Measurements from ENCODE around the gene HSPG2. TPM values are rescaled to one million over a fixed set of nuclear protein-coding genes. Genes with fewer than 3 reads are reported as not detected.

The HSPG2 gene
- total and polyA plus RNA-seq, 9 of the 15 experiments (the other 6 are each of a cell fraction or from before 2014, with no cell fraction given) = 0.14 to 160 (median 15.7) TPM

DNA sequence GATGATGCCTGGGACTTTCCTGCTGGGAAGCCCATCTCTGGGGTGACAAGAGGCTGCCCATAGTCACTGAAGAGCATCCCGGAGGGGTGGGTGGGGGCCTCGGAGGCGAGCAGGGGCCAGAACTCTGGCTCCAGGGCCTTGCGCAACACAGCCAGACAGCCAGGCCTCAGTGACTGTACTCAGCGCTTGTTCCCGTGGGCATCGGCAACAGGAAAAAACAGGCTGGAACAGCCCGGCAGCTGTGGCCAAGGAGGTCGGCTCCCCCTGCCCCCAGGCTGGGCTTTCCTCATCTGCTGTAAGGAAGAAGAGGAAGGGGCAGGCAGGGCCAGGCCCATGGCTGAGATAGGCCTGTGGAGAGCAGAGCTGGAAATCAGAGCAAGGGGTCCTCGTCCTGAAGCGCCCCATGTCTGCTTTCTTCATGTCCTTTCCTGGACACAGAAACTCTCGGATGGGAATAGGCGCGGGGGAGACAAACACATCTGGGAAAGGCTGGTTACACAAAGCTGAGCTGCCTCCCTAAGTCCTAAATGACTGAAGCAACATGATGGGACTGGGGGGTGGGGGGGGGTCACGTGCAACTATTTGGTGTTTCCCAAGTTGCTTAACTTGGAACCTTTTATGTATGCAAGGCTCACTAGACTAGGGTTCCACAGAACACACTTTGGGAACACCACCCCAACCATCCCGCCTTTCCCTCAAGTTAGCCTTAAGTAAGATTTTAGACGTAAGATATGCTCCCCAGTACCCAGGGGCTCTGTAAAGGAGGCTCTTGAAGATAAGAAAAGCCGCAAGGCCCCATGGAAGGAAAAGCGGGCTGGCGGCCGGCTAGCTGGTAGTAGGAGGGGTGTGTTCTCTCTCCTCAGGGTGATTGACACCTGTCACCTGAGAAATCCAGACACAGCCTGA lies 30.7 kb downstream of the HSPG2 start (continued):
- TF ChIP-seq PHF20 (IDR thresholded peaks at IDR 0.05; ENCODE audit: partially characterized antibody) = no peak
- peak; percentile 5; the same call in 1 of the 2 replicates for TF ChIP-seq ZNF239 (CRISPR knock-in tag; IDR thresholded peaks at IDR 0.05)
- TF ChIP-seq KDM4B (IDR thresholded peaks at IDR 0.05; ENCODE audit: borderline replicate concordance in 2 of 2, low read depth in 1 of 2) = 0 out of 4 replicates have a peak, but pooled peaks of 1 of the 2 experiments have one; percentile 23
- TF ChIP-seq EHMT2 (IDR thresholded peaks at IDR 0.05) = no peak
- TF ChIP-seq, protein P1, sequence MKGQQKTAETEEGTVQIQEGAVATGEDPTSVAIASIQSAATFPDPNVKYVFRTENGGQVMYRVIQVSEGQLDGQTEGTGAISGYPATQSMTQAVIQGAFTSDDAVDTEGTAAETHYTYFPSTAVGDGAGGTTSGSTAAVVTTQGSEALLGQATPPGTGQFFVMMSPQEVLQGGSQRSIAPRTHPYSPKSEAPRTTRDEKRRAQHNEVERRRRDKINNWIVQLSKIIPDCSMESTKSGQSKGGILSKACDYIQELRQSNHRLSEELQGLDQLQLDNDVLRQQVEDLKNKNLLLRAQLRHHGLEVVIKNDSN (CRISPR knock-in tag; IDR thresholded peaks at IDR 0.05) = peak; percentile 57; the same call in 1 of the 2 replicates
- TF ChIP-seq, protein P2, sequence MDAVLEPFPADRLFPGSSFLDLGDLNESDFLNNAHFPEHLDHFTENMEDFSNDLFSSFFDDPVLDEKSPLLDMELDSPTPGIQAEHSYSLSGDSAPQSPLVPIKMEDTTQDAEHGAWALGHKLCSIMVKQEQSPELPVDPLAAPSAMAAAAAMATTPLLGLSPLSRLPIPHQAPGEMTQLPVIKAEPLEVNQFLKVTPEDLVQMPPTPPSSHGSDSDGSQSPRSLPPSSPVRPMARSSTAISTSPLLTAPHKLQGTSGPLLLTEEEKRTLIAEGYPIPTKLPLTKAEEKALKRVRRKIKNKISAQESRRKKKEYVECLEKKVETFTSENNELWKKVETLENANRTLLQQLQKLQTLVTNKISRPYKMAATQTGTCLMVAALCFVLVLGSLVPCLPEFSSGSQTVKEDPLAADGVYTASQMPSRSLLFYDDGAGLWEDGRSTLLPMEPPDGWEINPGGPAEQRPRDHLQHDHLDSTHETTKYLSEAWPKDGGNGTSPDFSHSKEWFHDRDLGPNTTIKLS (IDR thresholded peaks at IDR 0.05; ENCODE audit: borderline replicate concordance, low read depth) = no peak
- TF ChIP-seq ZNF695 (CRISPR knock-in tag; IDR thresholded peaks at IDR 0.05) = no peak
- TF ChIP-seq SETDB1 (IDR thresholded peaks at IDR 0.05; ENCODE audit: low read length) = no peak
- no peak for TF ChIP-seq NCOA4 (IDR thresholded peaks at IDR 0.05; ENCODE audit: partially characterized antibody)
- no peak; the same call in 1 of the 2 replicates for TF ChIP-seq ETV5 (CRISPR knock-in tag; IDR thresholded peaks at IDR 0.05; ENCODE audit: low read depth)
- TF ChIP-seq, protein P3, sequence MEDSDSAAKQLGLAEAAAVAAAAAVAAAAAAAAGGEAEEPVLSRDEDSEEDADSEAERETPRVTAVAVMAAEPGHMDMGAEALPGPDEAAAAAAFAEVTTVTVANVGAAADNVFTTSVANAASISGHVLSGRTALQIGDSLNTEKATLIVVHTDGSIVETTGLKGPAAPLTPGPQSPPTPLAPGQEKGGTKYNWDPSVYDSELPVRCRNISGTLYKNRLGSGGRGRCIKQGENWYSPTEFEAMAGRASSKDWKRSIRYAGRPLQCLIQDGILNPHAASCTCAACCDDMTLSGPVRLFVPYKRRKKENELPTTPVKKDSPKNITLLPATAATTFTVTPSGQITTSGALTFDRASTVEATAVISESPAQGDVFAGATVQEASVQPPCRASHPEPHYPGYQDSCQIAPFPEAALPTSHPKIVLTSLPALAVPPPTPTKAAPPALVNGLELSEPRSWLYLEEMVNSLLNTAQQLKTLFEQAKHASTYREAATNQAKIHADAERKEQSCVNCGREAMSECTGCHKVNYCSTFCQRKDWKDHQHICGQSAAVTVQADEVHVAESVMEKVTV (CRISPR knock-in tag; IDR thresholded peaks at IDR 0.05) = peak; percentile 21; the same call in 1 of the 2 replicates
- TF ChIP-seq, protein P4, sequence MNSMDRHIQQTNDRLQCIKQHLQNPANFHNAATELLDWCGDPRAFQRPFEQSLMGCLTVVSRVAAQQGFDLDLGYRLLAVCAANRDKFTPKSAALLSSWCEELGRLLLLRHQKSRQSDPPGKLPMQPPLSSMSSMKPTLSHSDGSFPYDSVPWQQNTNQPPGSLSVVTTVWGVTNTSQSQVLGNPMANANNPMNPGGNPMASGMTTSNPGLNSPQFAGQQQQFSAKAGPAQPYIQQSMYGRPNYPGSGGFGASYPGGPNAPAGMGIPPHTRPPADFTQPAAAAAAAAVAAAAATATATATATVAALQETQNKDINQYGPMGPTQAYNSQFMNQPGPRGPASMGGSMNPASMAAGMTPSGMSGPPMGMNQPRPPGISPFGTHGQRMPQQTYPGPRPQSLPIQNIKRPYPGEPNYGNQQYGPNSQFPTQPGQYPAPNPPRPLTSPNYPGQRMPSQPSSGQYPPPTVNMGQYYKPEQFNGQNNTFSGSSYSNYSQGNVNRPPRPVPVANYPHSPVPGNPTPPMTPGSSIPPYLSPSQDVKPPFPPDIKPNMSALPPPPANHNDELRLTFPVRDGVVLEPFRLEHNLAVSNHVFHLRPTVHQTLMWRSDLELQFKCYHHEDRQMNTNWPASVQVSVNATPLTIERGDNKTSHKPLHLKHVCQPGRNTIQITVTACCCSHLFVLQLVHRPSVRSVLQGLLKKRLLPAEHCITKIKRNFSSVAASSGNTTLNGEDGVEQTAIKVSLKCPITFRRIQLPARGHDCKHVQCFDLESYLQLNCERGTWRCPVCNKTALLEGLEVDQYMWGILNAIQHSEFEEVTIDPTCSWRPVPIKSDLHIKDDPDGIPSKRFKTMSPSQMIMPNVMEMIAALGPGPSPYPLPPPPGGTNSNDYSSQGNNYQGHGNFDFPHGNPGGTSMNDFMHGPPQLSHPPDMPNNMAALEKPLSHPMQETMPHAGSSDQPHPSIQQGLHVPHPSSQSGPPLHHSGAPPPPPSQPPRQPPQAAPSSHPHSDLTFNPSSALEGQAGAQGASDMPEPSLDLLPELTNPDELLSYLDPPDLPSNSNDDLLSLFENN (IDR thresholded peaks at IDR 0.05; ENCODE audit: low read depth in 2 of 2, low read length in 2 of 2) = peak in 1 of 2 experiments; percentile 53; a peak in 1 of 4 replicates
- TF ChIP-seq SMARCC2 (IDR thresholded peaks at IDR 0.05; ENCODE audit: low read depth) = peak; percentile 78; the same call in 1 of the 2 replicates
- TF ChIP-seq ZNF668 (CRISPR knock-in tag; IDR thresholded peaks at IDR 0.05) = no peak
- TF ChIP-seq TFAM (CRISPR knock-in tag; conservative IDR thresholded peaks at IDR 0.05) = no peak
- TF ChIP-seq CHD2 (IDR thresholded peaks at IDR 0.05; ENCODE audit: low read depth, low read length) = no peak
- TF ChIP-seq MYC (IDR thresholded peaks at IDR 0.05; ENCODE audit: low read depth, low read length) = peak; percentile 53
- TF ChIP-seq MYC (CRISPR knock-in tag; IDR thresholded peaks at IDR 0.05; ENCODE audit: borderline replicate concordance, low read depth) = peak; percentile 24; the same call in 1 of the 2 replicates
- no peak for TF ChIP-seq ZNF76 (CRISPR knock-in tag; IDR thresholded peaks at IDR 0.05; ENCODE audit: borderline replicate concordance)
